Memory B cell (primary cell): ENCODE measurements around the gene MYO1C.
A peak's percentile ranks its signal among the peaks of the same experiment; 100 is the strongest.
"Not testable (repeated sequence)": the region's sequence is repeated elsewhere in the genome, so short reads cannot be mapped to it uniquely, and the experiment has no call there.

Experiments
- ATAC-seq: fragments of 150-1000 bp; cut with Tn5 transposase; 2 replicates; pipeline ENCODE4 v1.10.0; 2021; ENCODE audit warnings: low read depth, mild to moderate bottlenecking, moderate library complexity
- DNase-seq, 2 donors: peaks; one replicate each; pipeline ENCODE4 v3.0.0; 2022; ENCODE audit warnings: low spot score in 2 of 2
- H3K27ac Mint-ChIP-seq: one replicate; pipeline ENCODE4 v1.8.0; 2022; ENCODE audit warnings: mild to moderate bottlenecking, moderate library complexity, mixed read lengths
- H3K27me3 Mint-ChIP-seq: one replicate; pipeline ENCODE4 v1.8.0; 2022; ENCODE audit warnings: mixed read lengths
- H3K36me3 Mint-ChIP-seq: one replicate; pipeline ENCODE4 v1.8.0; 2022; ENCODE audit warnings: mild to moderate bottlenecking, mixed read lengths
- H3K4me1 Mint-ChIP-seq: one replicate; pipeline ENCODE4 v1.8.0; 2022; ENCODE audit warnings: mixed read lengths
- H3K4me3 Mint-ChIP-seq: one replicate; pipeline ENCODE4 v1.8.0; 2022; ENCODE audit warnings: mild to moderate bottlenecking, moderate library complexity, mixed read lengths
- H3K9me3 Mint-ChIP-seq: one replicate; pipeline ENCODE4 v1.8.0; 2022; ENCODE audit warnings: mixed read lengths

The MYO1C gene

DNA sequence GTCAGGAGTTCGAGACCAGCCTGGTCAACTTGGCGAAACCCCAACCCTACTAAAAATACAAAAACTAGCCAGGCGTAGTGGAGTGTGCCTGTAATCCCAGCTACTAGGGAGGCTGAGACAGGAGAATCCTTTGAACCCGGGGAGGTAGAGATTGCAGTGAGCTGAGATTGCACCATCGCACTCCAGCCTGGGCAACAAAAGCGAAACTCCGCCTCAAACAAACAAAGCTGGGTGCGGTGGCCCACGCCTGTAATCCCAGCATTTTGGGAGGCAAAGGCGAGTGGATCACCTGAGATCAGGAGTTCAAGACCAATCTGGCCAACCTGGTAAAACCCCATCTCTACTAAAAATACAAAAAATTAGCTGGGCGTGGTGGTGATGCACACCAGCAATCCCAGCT, 38.8 kb downstream of the MYO1C start:
- not testable (repeated sequence) for H3K27me3 Mint-ChIP-seq, H3K36me3 Mint-ChIP-seq, ATAC-seq, DNase-seq, H3K9me3 Mint-ChIP-seq
- H3K27ac Mint-ChIP-seq, result peak overlapping the region; percentile 38
- peaks cover 33% of the 10 kb centered on the region for H3K4me1 Mint-ChIP-seq
- H3K4me3 Mint-ChIP-seq, result peak overlapping the region; percentile 53

DNA sequence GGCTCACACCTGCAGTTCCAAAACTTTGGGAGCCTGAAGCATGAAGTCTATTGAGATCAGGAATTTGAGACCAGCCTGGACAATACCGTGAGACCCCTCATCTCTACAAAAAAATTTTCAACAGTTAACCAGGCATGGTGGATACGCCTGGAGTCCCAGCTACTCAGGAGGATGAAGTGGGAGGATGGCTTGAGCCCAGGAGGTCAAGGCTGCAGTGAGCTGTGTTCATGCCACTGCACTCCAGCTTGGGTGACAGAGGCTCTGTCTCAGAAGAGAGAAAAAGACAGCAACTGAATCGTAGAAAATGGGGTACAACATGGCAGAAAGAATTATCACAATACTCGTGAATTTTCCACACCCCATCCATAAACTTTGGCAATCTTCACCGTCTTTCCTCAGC, 39.6 kb downstream of the MYO1C start:
- DNase-seq, result no peak
- Mint-ChIP-seq H3K36me3 (peaks cover 2% of the 10 kb centered on the region), H3K27ac (peak overlapping the region; percentile 38), H3K4me1 (peaks cover 33% of the 10 kb centered on the region), H3K4me3 (no peak overlapping the region), H3K9me3 (no peaks in the 10 kb centered on the region), H3K27me3 (peaks cover 1% of the 10 kb centered on the region)
- no peak for ATAC-seq

DNA sequence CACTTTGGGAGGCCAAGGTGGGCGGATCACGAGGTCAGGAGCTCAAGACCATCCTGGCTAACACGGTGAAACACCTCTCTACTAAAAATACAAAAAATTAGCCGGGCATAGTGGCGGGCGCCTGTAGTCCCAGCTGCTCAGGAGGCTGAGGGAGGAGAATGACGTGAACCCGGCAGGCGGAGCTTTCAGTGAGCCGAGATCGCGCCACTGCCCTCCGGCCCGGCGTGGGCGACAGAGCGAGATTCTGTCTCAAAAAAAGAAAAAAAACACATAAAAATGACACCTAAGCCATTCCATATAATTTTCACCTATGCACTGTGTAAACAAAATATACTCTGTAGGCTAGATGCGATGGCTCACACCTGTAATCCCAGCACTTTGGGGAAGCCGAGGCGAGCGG, 42.2 kb downstream of the MYO1C start:
- not testable (repeated sequence) for DNase-seq, H3K9me3 Mint-ChIP-seq, H3K36me3 Mint-ChIP-seq, H3K4me3 Mint-ChIP-seq, ATAC-seq, H3K27me3 Mint-ChIP-seq, H3K27ac Mint-ChIP-seq
- H3K4me1 Mint-ChIP-seq, result peaks cover 32% of the 10 kb centered on the region

DNA sequence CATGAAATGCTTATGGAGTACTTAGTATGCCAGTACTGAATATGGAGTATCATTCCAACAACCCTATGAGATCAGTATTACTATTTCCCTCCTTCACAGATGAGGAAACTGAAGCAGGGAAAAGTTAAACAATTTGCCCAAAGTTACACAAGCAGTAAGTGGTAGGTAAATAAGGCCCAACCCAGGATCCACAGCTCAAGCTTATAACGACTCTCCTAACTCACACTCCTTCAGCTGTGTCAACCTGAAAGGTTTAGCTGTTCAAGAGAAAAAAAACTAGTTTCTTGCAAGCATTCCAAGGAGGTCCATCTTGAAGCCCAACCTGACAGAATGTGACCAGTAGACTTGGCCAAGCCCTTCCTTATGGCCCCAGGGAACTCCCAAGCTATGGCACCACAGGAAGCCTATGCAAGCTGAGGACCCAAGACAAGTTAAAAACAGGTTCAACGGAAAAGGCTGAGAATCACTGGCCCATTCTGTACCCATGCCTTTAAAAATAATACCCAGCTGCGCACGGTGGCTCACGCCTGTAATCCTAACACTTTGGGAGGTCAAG, 43.0 kb downstream of the MYO1C start:
- Mint-ChIP-seq H3K36me3 (peaks cover 2% of the 10 kb centered on the region), H3K4me3 (no peak overlapping the region), H3K27me3 (no peaks in the 10 kb centered on the region), H3K4me1 (peaks cover 29% of the 10 kb centered on the region), H3K9me3 (no peaks in the 10 kb centered on the region), H3K27ac (peak overlapping the region; percentile 49)
- DNase-seq (no peak), ATAC-seq (no peak)

DNA sequence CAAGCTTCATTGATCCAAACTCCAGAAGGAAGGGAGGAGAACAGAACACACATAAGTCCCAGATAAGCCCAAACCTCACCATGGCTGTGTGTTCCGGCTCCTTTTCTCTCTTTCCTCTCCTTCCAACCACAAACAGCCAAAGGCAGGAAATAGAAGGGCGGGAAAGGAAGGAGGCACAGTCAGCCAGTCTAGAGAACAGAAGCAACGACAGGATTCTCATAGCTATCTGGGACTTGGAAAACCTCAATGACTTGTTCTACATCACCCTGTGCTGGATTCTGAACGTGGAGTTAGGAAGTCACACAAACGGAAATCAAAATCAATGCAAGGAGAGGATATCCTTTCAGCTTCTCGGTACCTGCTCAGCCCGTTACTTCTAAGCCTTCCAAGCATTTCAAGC, 45.4 kb downstream of the MYO1C start:
- peaks cover 2% of the 10 kb centered on the region for H3K36me3 Mint-ChIP-seq
- DNase-seq (no peak), ATAC-seq (no peak)
- H3K27ac Mint-ChIP-seq, result no peak overlapping the region
- H3K4me1 Mint-ChIP-seq, result peaks cover 18% of the 10 kb centered on the region
- H3K4me3 Mint-ChIP-seq, result no peak overlapping the region
- H3K9me3 Mint-ChIP-seq, result no peaks in the 10 kb centered on the region
- no peaks in the 10 kb centered on the region for H3K27me3 Mint-ChIP-seq

DNA sequence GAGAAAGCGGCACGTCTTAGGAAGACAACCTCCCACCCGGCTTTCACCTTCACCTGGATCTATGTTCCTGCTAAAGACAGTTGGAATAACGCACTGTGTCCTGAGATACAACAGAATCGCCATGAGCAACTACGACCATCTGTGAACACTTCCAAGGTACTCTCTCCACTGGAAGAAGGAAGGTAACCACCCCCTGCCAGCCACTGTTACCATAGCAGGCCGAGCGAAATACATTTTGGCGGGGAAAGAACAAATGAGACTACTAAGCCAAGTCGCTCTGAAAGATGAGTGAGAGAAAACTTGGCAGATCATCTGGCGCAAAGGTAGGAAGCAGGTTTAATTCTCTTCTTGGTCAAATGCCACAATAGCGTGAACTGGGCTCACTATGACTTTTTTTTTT, 46.3 kb downstream of the MYO1C start:
- DNase-seq (no peak), ATAC-seq (no peak)
- Mint-ChIP-seq H3K4me1 (peaks cover 17% of the 10 kb centered on the region), H3K9me3 (no peaks in the 10 kb centered on the region), H3K36me3 (peaks cover 2% of the 10 kb centered on the region), H3K27ac (no peak overlapping the region), H3K27me3 (no peaks in the 10 kb centered on the region), H3K4me3 (no peak overlapping the region)

DNA sequence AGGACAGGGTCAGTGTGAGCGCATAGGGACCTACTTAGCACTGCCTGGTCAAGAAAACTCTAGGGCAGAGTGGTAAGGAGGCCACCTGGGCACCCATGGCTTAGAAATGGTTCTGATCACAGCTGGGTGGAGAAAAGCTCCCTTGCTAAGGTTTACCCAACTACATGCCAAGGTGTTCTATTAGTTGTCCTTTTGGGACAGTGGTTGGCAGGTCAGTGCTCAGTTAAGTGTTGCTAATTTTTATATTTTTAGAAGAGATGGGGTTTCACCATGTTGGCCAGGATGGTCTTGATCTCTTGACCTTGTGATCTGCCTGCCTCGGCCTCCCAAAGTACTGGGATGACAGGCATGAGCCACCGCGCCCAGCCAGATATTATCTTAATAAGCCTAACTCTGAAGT, 46.8 kb downstream of the MYO1C start:
- peaks cover 17% of the 10 kb centered on the region for H3K4me1 Mint-ChIP-seq
- H3K9me3 Mint-ChIP-seq, DNase-seq, ATAC-seq, H3K36me3 Mint-ChIP-seq, H3K27me3 Mint-ChIP-seq, H3K27ac Mint-ChIP-seq, H3K4me3 Mint-ChIP-seq: not testable (repeated sequence)

DNA sequence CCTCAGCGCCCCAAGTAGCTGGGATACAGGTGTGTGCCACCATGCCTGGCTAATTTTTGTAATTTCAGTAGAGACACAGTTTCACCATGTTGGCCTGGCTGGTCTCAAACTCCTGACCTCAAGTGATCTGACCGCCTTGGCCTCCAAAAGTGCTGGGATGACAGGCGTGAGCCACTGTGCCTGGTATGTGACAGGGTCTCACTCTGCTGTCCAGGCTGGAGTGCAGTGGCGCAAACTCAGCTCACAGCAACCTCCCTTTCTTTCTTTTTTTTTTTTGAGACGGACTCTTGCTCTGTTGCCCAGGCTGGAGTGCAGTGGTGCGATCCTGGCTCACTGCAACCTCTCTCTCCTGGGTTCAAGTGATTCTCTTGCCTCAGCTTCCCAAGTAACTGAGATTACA, 49.8 kb downstream of the MYO1C start:
- not testable (repeated sequence) for DNase-seq, H3K4me1 Mint-ChIP-seq, ATAC-seq, H3K36me3 Mint-ChIP-seq, H3K4me3 Mint-ChIP-seq, H3K9me3 Mint-ChIP-seq, H3K27ac Mint-ChIP-seq, H3K27me3 Mint-ChIP-seq

DNA sequence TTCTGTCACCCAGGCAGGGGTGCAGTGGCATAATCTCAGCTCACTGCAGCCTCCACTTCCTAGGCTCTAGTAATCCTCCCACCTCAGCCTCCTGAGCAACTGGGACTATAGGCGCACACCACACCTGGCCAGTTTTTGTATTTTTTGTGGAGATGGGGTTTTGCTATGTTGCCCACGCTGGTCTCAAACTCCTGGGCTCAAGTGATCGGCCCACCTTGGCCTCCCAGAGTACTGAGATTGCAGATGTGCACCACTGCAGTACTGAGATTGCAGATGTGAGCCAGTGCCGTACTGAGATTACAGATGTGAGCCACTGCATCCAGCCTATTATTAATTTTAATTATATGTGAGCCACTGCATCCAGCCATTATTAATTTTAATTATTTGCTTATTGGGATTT, 50.3 kb downstream of the MYO1C start:
- Mint-ChIP-seq H3K27me3 (no peaks in the 10 kb centered on the region), H3K4me1 (peaks cover 8% of the 10 kb centered on the region), H3K36me3 (peaks cover 2% of the 10 kb centered on the region), H3K27ac (no peak overlapping the region), H3K4me3 (no peak overlapping the region), H3K9me3 (no peaks in the 10 kb centered on the region)
- no peak for DNase-seq
- ATAC-seq, result no peak

DNA sequence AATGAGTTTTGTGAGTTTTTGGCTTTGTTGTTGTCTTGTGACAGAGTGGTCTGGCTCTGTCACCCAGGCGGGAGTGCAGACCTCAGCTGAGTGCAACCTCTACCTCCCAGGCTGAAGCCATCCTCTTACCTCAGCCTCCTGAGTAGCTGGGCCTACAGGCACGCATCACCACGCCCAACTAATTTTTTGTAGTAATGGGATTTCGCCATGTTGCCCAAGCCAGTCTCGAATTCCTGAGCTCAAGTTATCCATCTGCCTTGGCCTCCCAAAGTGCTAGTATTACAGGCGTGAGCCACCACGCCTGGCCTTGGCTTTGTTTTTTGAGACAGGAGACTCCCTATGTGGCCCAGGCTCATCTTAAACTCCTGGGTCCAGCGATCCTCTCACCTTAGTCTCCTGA, 51.6 kb downstream of the MYO1C start:
- DNase-seq, result no peak

DNA sequence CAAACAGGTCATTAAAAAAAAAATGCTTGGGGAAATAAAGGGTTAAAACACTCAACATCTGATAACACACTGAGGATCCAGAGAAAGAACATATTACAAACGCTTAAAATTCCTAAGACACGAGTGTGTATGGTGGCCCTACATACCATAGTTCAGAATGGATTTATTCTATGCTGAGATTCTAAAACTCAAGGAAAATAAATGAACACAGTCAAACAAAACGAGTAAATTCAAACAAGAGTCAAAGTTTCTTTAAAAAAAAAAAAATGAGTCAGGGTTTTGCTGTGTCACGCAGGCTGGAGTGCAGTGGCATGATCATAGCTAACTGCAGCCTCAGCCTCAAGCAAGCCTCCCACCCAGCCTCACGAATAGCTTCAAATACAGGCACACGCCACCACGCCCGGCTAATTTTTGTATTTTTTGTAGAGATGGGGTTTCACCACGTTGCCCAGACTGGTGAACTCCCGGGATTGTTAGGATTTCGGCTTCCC, 53.8 kb downstream of the MYO1C start:
- DNase-seq, result no peak
- H3K9me3 Mint-ChIP-seq, result no peaks in the 10 kb centered on the region
- H3K4me3 Mint-ChIP-seq, result no peak overlapping the region
- no peak for ATAC-seq
- H3K27me3 Mint-ChIP-seq, result no peaks in the 10 kb centered on the region
- H3K36me3 Mint-ChIP-seq, result peaks cover 14% of the 10 kb centered on the region
- no peak overlapping the region for H3K27ac Mint-ChIP-seq
- peaks cover 6% of the 10 kb centered on the region for H3K4me1 Mint-ChIP-seq

More for the DNA sequence above, 51.6 kb downstream of the MYO1C start:
- no peaks in the 10 kb centered on the region for H3K27me3 Mint-ChIP-seq
- peaks cover 11% of the 10 kb centered on the region for H3K36me3 Mint-ChIP-seq
- peaks cover 7% of the 10 kb centered on the region for H3K4me1 Mint-ChIP-seq
- no peak for ATAC-seq
- no peaks in the 10 kb centered on the region for H3K9me3 Mint-ChIP-seq
- H3K4me3 Mint-ChIP-seq, result no peak overlapping the region
- no peak overlapping the region for H3K27ac Mint-ChIP-seq

DNA sequence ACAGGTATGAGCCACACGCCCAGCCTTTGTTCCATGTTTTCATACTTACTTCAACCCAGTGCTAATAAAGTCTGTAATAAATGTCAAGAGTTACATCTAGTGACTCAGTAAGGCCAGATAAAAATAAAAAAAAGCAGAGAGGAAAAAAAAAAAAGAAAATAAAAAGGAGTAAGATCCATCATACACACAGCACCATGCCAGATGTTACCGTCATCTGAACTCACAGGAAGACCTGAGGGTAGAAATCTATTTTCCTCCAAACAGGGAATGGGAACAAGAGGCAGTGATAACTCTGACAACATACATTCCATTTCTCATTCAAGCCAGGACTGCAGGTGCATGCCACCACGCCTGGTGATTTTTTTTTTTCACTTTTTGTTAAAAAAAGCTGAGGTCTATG, 57.2 kb downstream of the MYO1C start:
- peaks cover 22% of the 10 kb centered on the region for H3K36me3 Mint-ChIP-seq
- H3K4me1 Mint-ChIP-seq, result peaks cover 12% of the 10 kb centered on the region
- no peak overlapping the region for H3K4me3 Mint-ChIP-seq
- ATAC-seq, result no peak
- no peaks in the 10 kb centered on the region for H3K27me3 Mint-ChIP-seq
- H3K9me3 Mint-ChIP-seq, result no peaks in the 10 kb centered on the region
- peak overlapping the region; percentile 18 for H3K27ac Mint-ChIP-seq
- no peak for DNase-seq

DNA sequence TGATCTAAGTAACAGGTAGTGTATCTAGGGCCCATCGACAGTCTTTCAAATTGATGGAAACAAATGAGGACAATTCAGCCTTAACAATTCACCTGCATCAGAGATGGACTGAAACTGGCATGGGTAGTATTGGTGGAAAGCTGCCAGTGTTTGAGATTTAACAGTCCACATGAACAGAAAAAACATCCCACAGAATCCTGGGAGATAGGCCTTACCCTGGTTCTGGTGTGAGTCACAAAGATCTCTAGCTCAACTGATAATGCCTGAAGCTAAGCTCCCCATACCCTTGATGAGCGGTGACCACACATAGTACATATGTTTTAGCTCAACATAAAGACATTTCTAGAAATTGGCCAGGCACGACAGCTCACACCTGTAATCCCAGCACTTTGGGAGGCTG, 58.3 kb downstream of the MYO1C start:
- no peak for DNase-seq
- H3K27ac Mint-ChIP-seq, result no peak overlapping the region
- peaks cover 12% of the 10 kb centered on the region for H3K4me1 Mint-ChIP-seq
- no peaks in the 10 kb centered on the region for H3K9me3 Mint-ChIP-seq
- no peak for ATAC-seq
- H3K4me3 Mint-ChIP-seq, result no peak overlapping the region
- peaks cover 22% of the 10 kb centered on the region for H3K36me3 Mint-ChIP-seq
- H3K27me3 Mint-ChIP-seq, result no peaks in the 10 kb centered on the region

DNA sequence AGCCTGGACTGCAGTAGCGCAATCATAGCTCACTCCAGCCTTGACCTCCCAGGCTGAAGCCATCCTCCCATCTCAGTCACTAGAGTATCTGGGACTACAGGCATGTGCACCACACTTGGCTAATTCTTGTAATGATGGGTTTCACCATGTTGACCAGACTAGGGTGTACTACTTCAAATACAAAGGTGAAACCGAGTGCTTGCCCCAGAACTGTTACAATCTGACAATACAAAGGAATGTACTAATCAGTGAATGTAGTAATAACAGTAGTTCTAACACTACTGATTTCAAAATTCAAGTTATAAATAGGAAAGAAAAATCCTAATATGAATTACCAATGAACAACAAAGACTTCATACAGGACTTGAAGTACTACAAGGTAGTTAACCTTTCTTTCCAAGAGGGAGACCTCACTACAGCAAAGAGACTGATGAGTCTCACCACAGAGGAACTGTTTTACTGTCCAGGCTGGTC, 60.8 kb downstream of the MYO1C start:
- H3K27ac Mint-ChIP-seq, result peak overlapping the region; percentile 69
- H3K27me3 Mint-ChIP-seq, result no peaks in the 10 kb centered on the region
- DNase-seq (no peak), ATAC-seq (no peak)
- H3K9me3 Mint-ChIP-seq, result no peaks in the 10 kb centered on the region
- peaks cover 12% of the 10 kb centered on the region for H3K4me1 Mint-ChIP-seq
- no peak overlapping the region for H3K4me3 Mint-ChIP-seq
- H3K36me3 Mint-ChIP-seq, result peaks cover 20% of the 10 kb centered on the region

DNA sequence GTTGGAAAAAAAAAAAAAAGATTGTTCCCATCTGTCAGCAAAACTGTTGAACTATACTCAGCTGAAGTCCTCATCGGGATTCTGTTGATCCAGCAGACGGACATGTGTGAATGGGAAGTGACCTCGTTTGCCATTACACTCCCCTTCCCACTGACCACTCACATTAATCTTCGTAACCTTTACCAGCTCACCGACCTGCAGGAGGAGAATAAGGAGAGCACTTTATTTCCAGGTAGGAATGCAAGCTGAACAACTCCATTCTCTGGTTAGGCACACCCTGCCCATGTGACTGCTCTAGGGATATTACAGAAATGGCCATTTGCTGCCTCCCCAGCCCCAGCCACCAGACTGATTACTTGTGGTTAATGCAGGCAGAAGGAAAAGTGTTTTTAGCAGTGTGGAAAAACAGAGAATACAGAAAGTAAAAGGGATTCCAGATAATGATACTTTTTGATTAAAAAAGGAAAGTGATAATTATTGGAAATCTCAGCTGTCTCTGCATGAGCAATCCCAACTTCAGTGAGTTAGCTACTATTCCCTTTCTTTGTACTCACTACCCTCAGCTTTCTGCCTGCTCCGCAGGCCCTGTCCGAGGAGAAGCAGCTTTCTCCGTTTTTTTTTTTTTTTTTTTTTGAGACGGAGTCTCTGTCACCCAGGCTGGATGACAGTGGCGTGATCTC, 68.9 kb downstream of the MYO1C start:
- Mint-ChIP-seq H3K27ac (no peak overlapping the region), H3K27me3 (no peaks in the 10 kb centered on the region), H3K9me3 (no peaks in the 10 kb centered on the region), H3K36me3 (peaks cover 16% of the 10 kb centered on the region), H3K4me3 (no peak overlapping the region), H3K4me1 (peaks cover 2% of the 10 kb centered on the region)
- no peak for DNase-seq
- ATAC-seq, result no peak
